Endothelial cell of umbilical vein (primary cell): Measurements from ENCODE around the gene DTD2. TPM values are rescaled to one million over a fixed set of nuclear protein-coding genes. Genes with fewer than 3 reads are reported as not detected.

ENCODE experiments used
- BruUV-seq: library from RNA; stranded (reverse); fragments of 400-500 nt; replicated peaks from 2 replicates; lab custom pipeline; 2021; lab: Mats Ljungman, UMichigan
- CTCF ChIA-PET: fragments of 300-600, 350-600 bp; sonication (Branson Sonifier 250); formaldehyde crosslinking; loops from one replicate; lab custom pipeline; 2021; ENCODE audit warnings: antibody characterized with exemption, inconsistent platforms; lab: Charles Lee
- POLR2A ChIA-PET: fragments of 300-600, 350-600 bp; sonication (Branson Sonifier 250); formaldehyde crosslinking; loops from one replicate; lab custom pipeline; 2021; ENCODE audit warnings: antibody characterized with exemption, inconsistent platforms; lab: Charles Lee
- DNase-seq: peaks from one replicate; pipeline ENCODE4 v3.0.0-alpha.2; 2011; ENCODE audit warnings: low read depth, low spot score
- FAIRE-seq: peaks from 2 replicates; lab custom pipeline; 2011; peaks lifted over from hg19 to GRCh38; lab: Jason Lieb, UNC
- H2AFZ ChIP-seq: 2 replicates; pipeline ENCODE4 v1.6.0; 2012; ENCODE audit warnings: low read depth, low read length, control low read depth, inconsistent platforms
- H3K27ac ChIP-seq: 2 replicates; pipeline ENCODE4 v1.5.1; 2011; ENCODE audit warnings: low read depth, mild to moderate bottlenecking, control low read depth, low read length, moderate library complexity; ENCODE audit not compliant: insufficient read depth
- H3K27me3 ChIP-seq, 2 experiments: 2 replicates each; pipeline versions ENCODE4 v1.6.0 to v1.6.1; 2011; ENCODE audit warnings: low read length in 2 of 2, mixed read lengths in 1 of 2; ENCODE audit not compliant: control insufficient read depth in 2 of 2, insufficient read depth in 2 of 2
- H3K36me3 ChIP-seq, 2 experiments: 2 replicates in 1 of 2; 3 replicates in 1 of 2; pipeline ENCODE4 v1.5.1; 2011; ENCODE audit warnings: low read length in 2 of 2, mild to moderate bottlenecking in 1 of 2, moderate library complexity in 1 of 2; ENCODE audit not compliant: control insufficient read depth in 2 of 2, insufficient read depth in 2 of 2; ENCODE audit errors: extremely low read depth in 1 of 2
- H3K4me1 ChIP-seq: 3 replicates; pipeline ENCODE4 v1.5.1; 2011; ENCODE audit warnings: mild to moderate bottlenecking, low read length; ENCODE audit not compliant: control insufficient read depth, insufficient read depth; ENCODE audit errors: extremely low read depth
- H3K4me2 ChIP-seq: 2 replicates; pipeline ENCODE4 v1.6.1; 2011; ENCODE audit warnings: low read length, control low read depth, mixed read lengths; ENCODE audit not compliant: insufficient read depth
- H3K4me3 ChIP-seq, 3 experiments: fragments of 200-600 bp in 1 of 3; sonication (generic), shearing (Covaris generic) in 1 of 3; replicated peaks in 1 of 3; 2 replicates each; pipeline ENCODE4 v1.5.1; 2011 to 2016; ENCODE audit warnings: control low read depth in 3 of 3, low read length in 3 of 3, mild to moderate bottlenecking in 2 of 3, inconsistent platforms in 1 of 3, low read depth in 1 of 3, moderate library complexity in 1 of 3; ENCODE audit not compliant: insufficient read depth in 1 of 3
- H3K79me2 ChIP-seq: 2 replicates; pipeline ENCODE4 v1.6.0; 2012; ENCODE audit warnings: low read length, inconsistent platforms; ENCODE audit not compliant: control insufficient read depth, insufficient read depth
- H3K9ac ChIP-seq: replicated peaks from 2 replicates; pipeline ENCODE3; 2011; ENCODE audit warnings: low read length, control low read depth; ENCODE audit not compliant: insufficient read depth; ENCODE audit errors: extremely low read depth
- H3K9me1 ChIP-seq: replicated peaks from 3 replicates; pipeline ENCODE4 v1.6.0; 2011; ENCODE audit warnings: mild to moderate bottlenecking, low read length; ENCODE audit not compliant: control insufficient read depth, insufficient read depth; ENCODE audit errors: extremely low read depth
- H3K9me3 ChIP-seq: replicated peaks from 2 replicates; pipeline ENCODE4 v1.5.1; 2012; ENCODE audit warnings: low read length, inconsistent platforms; ENCODE audit not compliant: control insufficient read depth, insufficient read depth
- H4K20me1 ChIP-seq: replicated peaks from 2 replicates; pipeline ENCODE3; 2011; ENCODE audit warnings: mild to moderate bottlenecking, low read length; ENCODE audit not compliant: control insufficient read depth, insufficient read depth; ENCODE audit errors: extremely low read depth
- CTCF ChIP-seq, 2 donors: IDR thresholded peaks; 1 replicate in 1 of 2; 2 replicates in 1 of 2; pipeline ENCODE4 v1.5.1; 2011; ENCODE audit warnings: low read length in 2 of 2, mild to moderate bottlenecking in 2 of 2, moderate library complexity in 2 of 2, control low read depth in 1 of 2, inconsistent platforms in 1 of 2, low read depth in 1 of 2; ENCODE audit not compliant: insufficient read depth in 1 of 2; ENCODE audit errors: extremely low read depth in 1 of 2
- EZH2 ChIP-seq: IDR thresholded peaks from 2 replicates; pipeline ENCODE4 v1.6.1; 2012; ENCODE audit warnings: borderline replicate concordance, low read depth, mild to moderate bottlenecking, moderate library complexity, low read length, inconsistent platforms; ENCODE audit not compliant: severe bottlenecking
- FOS ChIP-seq: IDR thresholded peaks from 2 replicates; pipeline ENCODE4 v1.6.1; 2011; ENCODE audit warnings: mild to moderate bottlenecking, low read length, moderate library complexity, borderline replicate concordance; ENCODE audit not compliant: insufficient read depth
- GATA2 ChIP-seq: IDR thresholded peaks from 2 replicates; pipeline ENCODE4 v1.7.0; 2011; ENCODE audit warnings: low read depth, mild to moderate bottlenecking, moderate library complexity, mixed read lengths, low read length; ENCODE audit not compliant: insufficient read length, insufficient read depth
- JUN ChIP-seq: IDR thresholded peaks from 2 replicates; pipeline ENCODE4 v1.6.1; 2011; ENCODE audit warnings: borderline replicate concordance, low read depth; ENCODE audit not compliant: insufficient read length, insufficient read depth
- MYC ChIP-seq: IDR thresholded peaks from one replicate; pipeline ENCODE4 v1.6.1; 2011; ENCODE audit warnings: mild to moderate bottlenecking, low read depth, low read length
- POLR2A ChIP-seq: IDR thresholded peaks from 2 replicates; pipeline ENCODE4 v1.6.1; 2012; ENCODE audit warnings: low read depth, mild to moderate bottlenecking, control low read depth, low read length
- POLR2AphosphoS5 ChIP-seq: IDR thresholded peaks from 2 replicates; pipeline ENCODE4 v1.6.1; 2012; ENCODE audit warnings: low read depth, mild to moderate bottlenecking, control low read depth, low read length, moderate library complexity; ENCODE audit not compliant: insufficient read depth
- dilution Hi-C: fragments of 300-500 bp; cut with MboI; formaldehyde crosslinking; loops from one replicate; pipeline ENCODE4 v1.15.0; 2019; ENCODE audit warnings: low sequenced_read_pairs; ENCODE audit not compliant: extremely low pct_ligation_motif_present
- intact Hi-C: fragments of 100-400 bp; cut with micrococcal nuclease; formaldehyde crosslinking; loops from one replicate; pipeline ENCODE4 v1.10.0; 2022
- polyA plus RNA-seq, 4 experiments: library from polyadenylated mRNA; depleted of rRNA in 3 of 4; stranded (reverse) in 3 of 4; unstranded in 1 of 4; fragments of >200 nt; gene quantifications; 2 replicates each; pipeline versions ENCODE4 v1.2.1 to v1.2.3, GENCODE V29; 2011 to 2012; ENCODE audit warnings: missing spikeins in 1 of 4
- total RNA-seq: library from RNA; stranded (reverse); gene quantifications from 2 replicates; pipeline ENCODE4 v1.2.3, GENCODE V29; 2021
- TF ChIP-seq, protein P1 (sequence below): IDR thresholded peaks from 2 replicates; pipeline ENCODE4 v1.6.1; 2011; ENCODE audit not compliant: insufficient read depth, insufficient read length

The DTD2 gene
- total and polyA plus RNA-seq, 2 donors (not counting 3 experiments of a cell fraction or from before 2014, with no cell fraction given): 9.2 to 14.4 TPM

- no peaks in the 10 kb centered on the region for H3K9me3 ChIP-seq
- no peak overlapping the region for H3K4me2 ChIP-seq
- DNase-seq (no peak), FAIRE-seq (no peak)
- no peak overlapping the region for H3K27ac ChIP-seq
- dilution Hi-C loops: no loop called here
- peaks cover 0 to 6% of the 10 kb centered on the region in 2 experiments for H3K36me3 ChIP-seq
- no peaks in the 10 kb centered on the region for H3K9me1 ChIP-seq
- CTCF ChIA-PET: interaction anchor here (0.9 to 2.7 kb wide), 2 partner anchors 17 to 334 kb away, joined by 3 to 8 read pairs; partner anchors contain the start of gene HEATR5A
- no peak for TF ChIP-seq POLR2A
- TF ChIP-seq, protein P1, sequence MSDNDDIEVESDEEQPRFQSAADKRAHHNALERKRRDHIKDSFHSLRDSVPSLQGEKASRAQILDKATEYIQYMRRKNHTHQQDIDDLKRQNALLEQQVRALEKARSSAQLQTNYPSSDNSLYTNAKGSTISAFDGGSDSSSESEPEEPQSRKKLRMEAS: no peak
- TF ChIP-seq FOS: no peak
- TF ChIP-seq JUN: no peak
- no peak for TF ChIP-seq POLR2AphosphoS5
- no peak for TF ChIP-seq GATA2
- no peak for TF ChIP-seq EZH2
- no peak for TF ChIP-seq MYC
- no peak for TF ChIP-seq CTCF (IDR thresholded peaks at IDR 0.05; ENCODE audit: extremely low read depth in 1 of 2, insufficient read depth in 1 of 2, low read depth in 1 of 2, low read length in 2 of 2)
- H3K27me3 ChIP-seq: no peaks in the 10 kb centered on the region
- H4K20me1 ChIP-seq: no peaks in the 10 kb centered on the region
- no peak overlapping the region for H3K9ac ChIP-seq
- no peak overlapping the region for H2AFZ ChIP-seq
- POLR2A ChIA-PET: no interaction called here
- intact Hi-C loops: no loop called here
- H3K4me1 ChIP-seq: no peaks in the 10 kb centered on the region
- no TSS peak for BruUV-seq
- no peak overlapping the region for H3K4me3 ChIP-seq
- H3K79me2 ChIP-seq: peaks cover 12% of the 10 kb centered on the region
Observed at GRCh38 chr14:31402764-31403439, 54.4 kb downstream of the DTD2 start.
